Lower leg skin (tissue), 3 donors: Measurements from ENCODE around the gene AMELX.

ENCODE experiments used
- CTCF ChIP-seq, 3 donors: fragments of 450-650 bp; IDR thresholded peaks; one replicate each; pipeline ENCODE4 v1.5.1; 2016; ENCODE audit warnings: antibody characterized with exemption in 3 of 3, mild to moderate bottlenecking in 3 of 3, moderate library complexity in 2 of 3
- POLR2A ChIP-seq, 2 donors: fragments of 450-650 bp; IDR thresholded peaks; one replicate each; pipeline ENCODE4 v1.6.1; 2016 to 2017; ENCODE audit warnings: antibody characterized with exemption in 2 of 2, mild to moderate bottlenecking in 1 of 2, moderate library complexity in 1 of 2

GRCh38 chrX:11321986-11322385 is 28.8 kb downstream of the AMELX start:
- TF ChIP-seq CTCF (IDR thresholded peaks at IDR 0.05) (no peak), POLR2A (IDR thresholded peaks at IDR 0.05) (no peak)
